Smooth muscle cell (in vitro differentiated cells): ENCODE results near the gene SUSD1. TPM values are rescaled to one million over a fixed set of nuclear protein-coding genes. Genes with fewer than 3 reads are reported as not detected.

Experiments
- DNase-seq: peaks from one replicate; lab custom pipeline; 2025; ENCODE audit not compliant: unreplicated experiment; lab: John Stamatoyannopoulos, UW
- H2AFZ ChIP-seq: fragments of 200-600 bp; sonication (generic); 2 replicates; pipeline ENCODE4 v1.6.0; 2016; ENCODE audit warnings: antibody characterized with exemption, low read depth, mild to moderate bottlenecking
- H3F3A ChIP-seq: fragments of 200-600 bp; sonication (generic); 2 replicates; pipeline ENCODE4 v1.6.0; 2017; ENCODE audit warnings: antibody characterized with exemption, low read depth
- H3K27ac ChIP-seq: fragments of 200-600 bp; sonication (generic); 2 replicates; pipeline ENCODE4 v1.5.1; 2016; ENCODE audit warnings: low read depth, mild to moderate bottlenecking
- H3K27me3 ChIP-seq: fragments of 200-600 bp; sonication (generic); 2 replicates; pipeline ENCODE4 v1.6.1; 2016; ENCODE audit warnings: low read depth, mild to moderate bottlenecking
- H3K36me3 ChIP-seq: fragments of 200-600 bp; sonication (generic); 2 replicates; pipeline ENCODE4 v1.5.1; 2016; ENCODE audit warnings: low read depth
- H3K4me1 ChIP-seq: fragments of 200-600 bp; sonication (generic); 2 replicates; pipeline ENCODE4 v1.5.1; 2016; ENCODE audit warnings: low read depth
- H3K4me2 ChIP-seq: fragments of 200-600 bp; sonication (generic); 2 replicates; pipeline ENCODE4 v1.6.0; 2016; ENCODE audit warnings: mild to moderate bottlenecking
- H3K4me3 ChIP-seq: fragments of 200-600 bp; sonication (generic); 2 replicates; pipeline ENCODE4 v1.5.1; 2016; ENCODE audit warnings: mild to moderate bottlenecking
- H3K79me2 ChIP-seq: fragments of 200-600 bp; sonication (generic); 2 replicates; pipeline ENCODE4 v1.6.0; 2016; ENCODE audit warnings: low read depth, mild to moderate bottlenecking
- H3K9ac ChIP-seq: fragments of 200-600 bp; sonication (generic); 2 replicates; pipeline ENCODE4 v1.6.0; 2016; ENCODE audit warnings: low read depth
- H3K9me3 ChIP-seq: fragments of 200-600 bp; sonication (generic); replicated peaks from 2 replicates; pipeline ENCODE4 v1.5.1; 2016; ENCODE audit warnings: low read depth
- H4K20me1 ChIP-seq: fragments of 200-600 bp; sonication (generic); 2 replicates; pipeline ENCODE4 v1.6.0; 2016; ENCODE audit warnings: low read depth
- CTCF ChIP-seq: fragments of 200-600 bp; sonication (generic); IDR thresholded peaks from 2 replicates; pipeline ENCODE4 v1.5.1; 2017; ENCODE audit warnings: borderline replicate concordance, mild to moderate bottlenecking, antibody characterized with exemption; ENCODE audit not compliant: insufficient read depth, poor library complexity, severe bottlenecking
- WGBS: methylation state at CpG from one replicate; pipeline ENCODE4 v1.1.7; 2016; ENCODE audit warnings: low lambda C conversion rate; 5-methylcytosine and 5-hydroxymethylcytosine counted together
- polyA plus RNA-seq: library from polyadenylated mRNA; unstranded; fragments of >200 nt; fragmentation: Nextera tagmentation; extraction: Ambion mirVana; gene quantifications from 2 replicates; pipeline ENCODE4 v1.2.1, GENCODE V29; 2016
- total RNA-seq: library from RNA; depleted of rRNA; stranded (reverse); fragments of >200 nt; gene quantifications from 2 replicates; pipeline ENCODE4 v1.2.3, GENCODE V29; 2014

The SUSD1 gene
- total and polyA plus RNA-seq, 2 experiments from 2014 or later, result 6.7 to 11.8 TPM

GRCh38 chr9:112184221-112184620 is 9.1 kb upstream of the SUSD1 start:
- Histone ChIP-seq H4K20me1 (no peaks in the 10 kb centered on the region), H3K27me3 (no peaks in the 10 kb centered on the region), H2AFZ (no peak overlapping the region), H3K4me3 (no peak overlapping the region), H3K79me2 (no peaks in the 10 kb centered on the region), H3K4me1 (no peaks in the 10 kb centered on the region), H3K36me3 (no peaks in the 10 kb centered on the region), H3K27ac (no peak overlapping the region), H3K4me2 (no peak overlapping the region), H3K9me3 (no peaks in the 10 kb centered on the region), H3F3A (peaks cover 5% of the 10 kb centered on the region), H3K9ac (no peak overlapping the region)
- TF ChIP-seq CTCF, result no peak
- no peak for DNase-seq
- 88% methylated on average over 3 of the region's 3 CpGs for whole genome bisulfite sequencing

GRCh38 chr9:112180387-112180881 is 5.3 kb upstream of the SUSD1 start:
- Histone ChIP-seq H3K27me3 (no peaks in the 10 kb centered on the region), H3F3A (peaks cover 5% of the 10 kb centered on the region), H3K27ac (no peak overlapping the region), H3K9ac (no peak overlapping the region), H3K36me3 (no peaks in the 10 kb centered on the region), H3K79me2 (no peaks in the 10 kb centered on the region), H3K4me3 (no peak overlapping the region), H3K4me2 (no peak overlapping the region), H4K20me1 (no peaks in the 10 kb centered on the region), H2AFZ (no peak overlapping the region), H3K9me3 (no peaks in the 10 kb centered on the region), H3K4me1 (no peaks in the 10 kb centered on the region)
- 35% methylated on average over 3 of the region's 3 CpGs for whole genome bisulfite sequencing
- TF ChIP-seq CTCF, result no peak
- no peak for DNase-seq

- Histone ChIP-seq H3K27me3 (no peaks in the 10 kb centered on the region), H4K20me1 (no peaks in the 10 kb centered on the region), H3K9me3 (no peaks in the 10 kb centered on the region), H2AFZ (no peak overlapping the region), H3K4me1 (no peaks in the 10 kb centered on the region), H3K36me3 (no peaks in the 10 kb centered on the region), H3K4me2 (no peak overlapping the region), H3F3A (peaks cover 5% of the 10 kb centered on the region), H3K9ac (no peak overlapping the region), H3K79me2 (no peaks in the 10 kb centered on the region), H3K27ac (no peak overlapping the region), H3K4me3 (no peak overlapping the region)
- TF ChIP-seq CTCF, result no peak
- WGBS, result 72% methylated on average over 4 of the region's 4 CpGs
- no peak for DNase-seq
These were observed 4.7 kb upstream of the SUSD1 start for GRCh38 chr9:112179816-112180215.

GRCh38 chr9:112176524-112176923 is 1.4 kb upstream of the SUSD1 start:
- Histone ChIP-seq H3K9ac (no peak overlapping the region), H3K4me2 (no peak overlapping the region), H3K27me3 (no peaks in the 10 kb centered on the region), H3K4me3 (no peak overlapping the region), H3K36me3 (no peaks in the 10 kb centered on the region), H3K4me1 (no peaks in the 10 kb centered on the region), H4K20me1 (no peaks in the 10 kb centered on the region), H3K9me3 (no peaks in the 10 kb centered on the region), H3K79me2 (no peaks in the 10 kb centered on the region), H3F3A (peaks cover 5% of the 10 kb centered on the region), H2AFZ (no peak overlapping the region), H3K27ac (no peak overlapping the region)
- WGBS, result 71% methylated on average over 5 of the region's 5 CpGs
- DNase-seq, result no peak
- no peak for TF ChIP-seq CTCF
